KOPT-K1 (cell line): ENCODE data around the gene LRRC8D.

Experiments
- H3K27ac ChIP-seq: fragments of 200-600 bp; sonication (generic); 2 replicates; pipeline ENCODE4 v1.5.1; 2016; ENCODE audit warnings: antibody characterized with exemption, mild to moderate bottlenecking, low read depth, low read length; ENCODE audit not compliant: poor library complexity, severe bottlenecking
- H3K36me3 ChIP-seq: fragments of 200-600 bp; sonication (generic); 2 replicates; pipeline ENCODE4 v1.5.1; 2017; ENCODE audit warnings: antibody characterized with exemption, mild to moderate bottlenecking, low read length, moderate library complexity; ENCODE audit not compliant: insufficient read depth
- H3K9me3 ChIP-seq: fragments of 200-600 bp; sonication (generic); 2 replicates; pipeline ENCODE4 v1.5.1; 2017; ENCODE audit warnings: antibody characterized with exemption, low read length, mild to moderate bottlenecking; ENCODE audit not compliant: insufficient read depth, poor library complexity, severe bottlenecking

The LRRC8D gene

GRCh38 chr1:89836252-89837035, 15.6 kb downstream of the LRRC8D start:
- no peak overlapping the region for H3K27ac ChIP-seq
- no peaks in the 10 kb centered on the region for H3K36me3 ChIP-seq
- no peaks in the 10 kb centered on the region for H3K9me3 ChIP-seq

GRCh38 chr1:89837036-89837481, 16.2 kb downstream of the LRRC8D start:
- Histone ChIP-seq H3K36me3 (no peaks in the 10 kb centered on the region), H3K9me3 (no peaks in the 10 kb centered on the region), H3K27ac (no peak overlapping the region)

- Histone ChIP-seq H3K9me3 (no peaks in the 10 kb centered on the region), H3K27ac (no peak overlapping the region), H3K36me3 (no peaks in the 10 kb centered on the region)
Measured at GRCh38 chr1:89837510-89837909, 16.7 kb downstream of the LRRC8D start.

GRCh38 chr1:89839516-89839915, 18.7 kb downstream of the LRRC8D start:
- no peaks in the 10 kb centered on the region for H3K9me3 ChIP-seq
- H3K27ac ChIP-seq: peak overlapping the region; percentile 60
- no peaks in the 10 kb centered on the region for H3K36me3 ChIP-seq

GRCh38 chr1:89841507-89841906, 20.7 kb downstream of the LRRC8D start:
- H3K36me3 ChIP-seq: no peaks in the 10 kb centered on the region
- H3K27ac ChIP-seq: no peak overlapping the region
- no peaks in the 10 kb centered on the region for H3K9me3 ChIP-seq

GRCh38 chr1:89842567-89843272, 21.9 kb downstream of the LRRC8D start:
- H3K9me3 ChIP-seq: no peaks in the 10 kb centered on the region
- H3K27ac ChIP-seq: peak overlapping the region; percentile 92
- peaks cover 1% of the 10 kb centered on the region for H3K36me3 ChIP-seq

GRCh38 chr1:89843273-89844130, 22.7 kb downstream of the LRRC8D start:
- peaks cover 9% of the 10 kb centered on the region for H3K36me3 ChIP-seq
- peak overlapping the region; percentile 92 for H3K27ac ChIP-seq
- no peaks in the 10 kb centered on the region for H3K9me3 ChIP-seq

GRCh38 chr1:89844241-89844807, 23.5 kb downstream of the LRRC8D start:
- Histone ChIP-seq H3K27ac (peak overlapping the region; percentile 92), H3K9me3 (no peaks in the 10 kb centered on the region), H3K36me3 (peaks cover 17% of the 10 kb centered on the region)

GRCh38 chr1:89844860-89845259, 24.0 kb downstream of the LRRC8D start:
- Histone ChIP-seq H3K36me3 (peaks cover 22% of the 10 kb centered on the region), H3K27ac (peak overlapping the region; percentile 92), H3K9me3 (no peaks in the 10 kb centered on the region)

GRCh38 chr1:89847191-89847729, 26.4 kb downstream of the LRRC8D start:
- H3K9me3 ChIP-seq: no peaks in the 10 kb centered on the region
- H3K27ac ChIP-seq: no peak overlapping the region
- H3K36me3 ChIP-seq: peaks cover 37% of the 10 kb centered on the region

- Histone ChIP-seq H3K36me3 (peaks cover 59% of the 10 kb centered on the region), H3K9me3 (no peaks in the 10 kb centered on the region), H3K27ac (no peak overlapping the region)
Measured at GRCh38 chr1:89850844-89851415, 30.1 kb downstream of the LRRC8D start.

- Histone ChIP-seq H3K36me3 (peaks cover 48% of the 10 kb centered on the region), H3K9me3 (no peaks in the 10 kb centered on the region), H3K27ac (no peak overlapping the region)
Measured at GRCh38 chr1:89854140-89854539, 33.3 kb downstream of the LRRC8D start.

- peaks cover 51% of the 10 kb centered on the region for H3K36me3 ChIP-seq
- H3K27ac ChIP-seq: peak overlapping the region; percentile 57
- H3K9me3 ChIP-seq: no peaks in the 10 kb centered on the region
Measured at GRCh38 chr1:89855413-89856123, 34.7 kb downstream of the LRRC8D start.
